ENCODE measurements around the gene HS2ST1.
A peak's percentile ranks its signal among the peaks of the same experiment; 100 is the strongest.
"Not testable (repeated sequence)": the region's sequence is repeated elsewhere in the genome, so short reads cannot be mapped to it uniquely, and the experiment has no call there.

The HS2ST1 gene

GRCh38 chr1:86914601-86914997 lies at the start of gene HS2ST1:
TSS of gene HS2ST1 (plus strand) at chr1:86914635.
- DNase-seq (ENCODE audit: low spot score) = no peak

DNA sequence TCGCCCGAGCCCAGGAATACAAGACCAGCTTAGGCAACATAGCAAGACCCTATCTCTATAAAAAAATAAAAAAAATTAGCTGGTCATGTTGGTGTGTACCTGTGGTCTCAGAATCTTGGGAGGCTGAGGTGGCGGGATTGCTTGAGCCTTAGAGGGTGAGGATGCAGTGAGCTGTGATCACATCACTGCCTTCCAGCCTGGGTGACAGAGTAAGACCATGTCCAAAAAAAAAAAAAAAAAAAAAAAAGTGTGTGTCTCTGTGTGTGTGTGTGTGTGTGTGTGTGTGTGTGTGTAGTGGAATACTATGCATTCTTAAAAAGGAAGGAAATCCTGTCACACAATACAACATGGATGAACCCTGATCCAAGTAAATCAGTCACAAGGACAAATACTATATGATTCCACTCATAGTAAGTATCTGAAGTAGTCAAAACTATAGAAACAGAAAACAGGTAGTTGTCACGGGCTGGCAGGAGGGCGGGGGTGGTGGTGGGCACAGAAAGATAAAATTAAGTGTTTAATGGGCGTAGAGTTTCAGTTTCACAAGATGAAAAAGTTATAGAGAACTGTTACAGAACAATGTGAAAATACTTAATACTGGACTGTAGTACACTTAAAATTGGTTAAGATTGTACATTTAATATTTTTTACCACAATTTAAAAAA lies 48.3 kb upstream of the HS2ST1 start:
- no peak for DNase-seq (ENCODE audit: low spot score)

- no peak for DNase-seq (ENCODE audit: low spot score)
Measured at GRCh38 chr1:86866665-86867064, 47.8 kb upstream of the HS2ST1 start.

GRCh38 chr1:86867278-86867677 lies 47.2 kb upstream of the HS2ST1 start:
- DNase-seq (ENCODE audit: low spot score) = not testable (repeated sequence)

DNA sequence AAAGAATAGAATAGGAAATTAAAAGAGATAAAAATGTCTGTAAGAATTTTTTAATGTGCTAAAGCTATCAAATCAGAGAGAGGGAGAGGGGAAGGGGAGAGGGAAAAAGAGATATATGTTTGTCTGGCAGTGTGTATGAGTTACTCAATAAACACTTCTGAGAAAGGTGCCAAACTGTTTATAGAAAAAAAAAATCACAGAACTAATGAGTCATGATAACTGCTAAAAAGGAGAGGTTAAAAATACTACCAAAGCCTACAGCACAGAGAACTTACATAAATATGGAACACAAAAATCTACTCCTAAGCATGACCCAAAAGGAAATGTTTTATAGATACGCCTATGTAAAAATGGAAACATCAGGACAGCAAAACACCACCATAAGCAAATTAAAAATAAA lies 46.0 kb upstream of the HS2ST1 start:
- no peak for DNase-seq (ENCODE audit: low spot score)

- DNase-seq (ENCODE audit: low spot score) = no peak
Measured at GRCh38 chr1:86871001-86871400, 43.4 kb upstream of the HS2ST1 start.

- DNase-seq (ENCODE audit: low spot score) = no peak
Measured at GRCh38 chr1:86872086-86872485, 42.3 kb upstream of the HS2ST1 start.

DNA sequence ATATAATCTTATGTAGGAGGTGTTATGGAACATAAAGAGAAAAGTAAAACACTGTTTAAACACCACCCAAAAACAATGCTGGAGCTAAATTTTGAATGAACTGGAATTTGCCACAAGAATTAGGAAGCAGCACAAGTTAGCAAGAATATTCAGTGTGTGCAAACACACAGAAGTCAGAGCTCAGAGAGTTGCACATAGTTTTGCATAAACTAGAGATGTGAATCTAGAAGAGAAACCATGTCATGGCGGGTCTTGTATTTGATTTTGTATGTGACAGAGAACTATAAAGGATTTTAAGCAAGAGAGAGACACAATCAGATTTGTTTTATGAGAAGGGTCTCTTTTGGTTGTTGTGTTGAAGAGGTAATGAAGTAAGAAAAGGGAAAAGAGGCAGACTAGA lies 38.7 kb upstream of the HS2ST1 start:
- no peak for DNase-seq (ENCODE audit: low spot score)

DNA sequence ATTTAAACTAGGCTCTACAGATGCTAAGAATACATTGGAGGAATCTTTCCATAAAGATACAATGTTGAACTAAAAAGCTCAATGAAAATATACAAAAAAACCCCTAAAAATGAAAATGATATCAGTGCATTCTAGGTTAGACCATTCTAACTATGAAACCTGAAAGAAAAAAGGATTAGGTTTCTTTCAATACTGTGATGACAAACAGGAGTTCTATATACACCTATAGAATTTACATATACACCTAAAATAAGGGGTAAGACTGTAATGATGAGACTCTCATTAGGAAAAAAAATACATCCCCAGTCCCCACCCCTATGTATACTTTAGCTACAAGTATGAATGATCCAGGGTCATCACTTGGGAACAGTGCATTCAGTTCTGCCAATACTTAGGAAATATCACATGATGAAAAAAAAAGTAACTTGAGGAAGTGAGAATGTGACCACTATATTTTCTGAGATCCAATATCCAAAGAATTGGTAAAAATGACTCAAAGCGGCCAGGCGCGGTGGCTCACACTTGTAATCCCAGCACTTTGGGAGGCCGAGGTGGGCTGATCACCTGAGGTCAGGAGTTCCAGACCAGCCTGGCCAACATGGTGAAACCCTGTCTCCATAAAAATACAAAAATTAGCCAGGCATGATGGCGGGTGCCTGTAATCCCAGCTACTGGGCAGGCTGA lies 26.8 kb upstream of the HS2ST1 start:
- DNase-seq (ENCODE audit: low spot score) = no peak

- no peak for DNase-seq (ENCODE audit: low spot score)
Measured at GRCh38 chr1:86888327-86888726, 26.1 kb upstream of the HS2ST1 start.

DNA sequence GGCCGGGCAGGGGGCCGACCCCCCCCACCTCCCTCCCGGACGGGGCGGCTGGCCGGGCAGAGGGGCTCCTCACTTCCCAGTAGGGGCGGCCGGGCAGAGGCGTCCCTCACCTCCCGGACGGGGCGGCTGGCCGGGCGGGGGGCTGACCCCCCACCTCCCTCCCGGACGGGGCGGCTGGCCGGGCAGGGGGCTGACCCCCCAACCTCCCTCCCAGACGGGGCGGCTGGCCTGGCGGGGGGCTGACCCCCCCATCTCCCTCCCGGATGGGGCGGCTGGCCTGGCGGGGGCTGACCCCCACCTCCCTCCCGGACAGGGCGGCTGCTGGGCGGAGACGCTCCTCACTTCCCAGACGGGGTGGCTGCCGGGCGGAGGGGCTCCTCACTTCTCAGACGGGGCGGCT lies 15.0 kb upstream of the HS2ST1 start:
- DNase-seq (ENCODE audit: low spot score) = not testable (repeated sequence)

- no peak for DNase-seq (ENCODE audit: low spot score)
Measured at GRCh38 chr1:86905875-86906274, 8.6 kb upstream of the HS2ST1 start.

- no peak for DNase-seq (ENCODE audit: low spot score)
Measured at GRCh38 chr1:86906419-86906818, 8.0 kb upstream of the HS2ST1 start.

GRCh38 chr1:86912281-86912900 lies 2.0 kb upstream of the HS2ST1 start:
- DNase-seq (ENCODE audit: low spot score) = no peak

DNA sequence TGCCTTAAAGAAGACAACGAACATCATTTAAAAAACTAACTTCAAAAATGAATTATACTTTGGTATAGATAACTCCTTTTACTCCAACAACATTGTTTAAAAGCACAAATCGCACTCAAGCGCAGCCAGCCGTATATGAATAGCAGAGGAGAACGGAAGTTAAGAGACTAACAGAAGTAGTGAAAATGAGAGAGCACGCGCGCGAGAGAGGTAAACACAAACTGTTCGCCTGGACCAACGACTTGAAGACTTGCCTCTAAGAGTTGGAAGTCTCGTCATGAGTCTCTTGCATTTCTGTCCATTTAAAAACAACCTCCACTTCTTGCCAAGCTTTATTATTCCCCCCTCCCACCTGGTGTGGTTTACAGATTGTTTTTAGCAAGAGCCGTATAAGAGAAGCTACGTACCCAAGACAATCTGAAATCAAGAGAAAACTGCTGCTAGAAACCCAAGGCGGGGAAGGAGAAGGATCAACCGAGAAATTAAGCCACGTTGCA lies 988 bp upstream of the HS2ST1 start:
- DNase-seq (ENCODE audit: low spot score) = peak; percentile 10

DNA sequence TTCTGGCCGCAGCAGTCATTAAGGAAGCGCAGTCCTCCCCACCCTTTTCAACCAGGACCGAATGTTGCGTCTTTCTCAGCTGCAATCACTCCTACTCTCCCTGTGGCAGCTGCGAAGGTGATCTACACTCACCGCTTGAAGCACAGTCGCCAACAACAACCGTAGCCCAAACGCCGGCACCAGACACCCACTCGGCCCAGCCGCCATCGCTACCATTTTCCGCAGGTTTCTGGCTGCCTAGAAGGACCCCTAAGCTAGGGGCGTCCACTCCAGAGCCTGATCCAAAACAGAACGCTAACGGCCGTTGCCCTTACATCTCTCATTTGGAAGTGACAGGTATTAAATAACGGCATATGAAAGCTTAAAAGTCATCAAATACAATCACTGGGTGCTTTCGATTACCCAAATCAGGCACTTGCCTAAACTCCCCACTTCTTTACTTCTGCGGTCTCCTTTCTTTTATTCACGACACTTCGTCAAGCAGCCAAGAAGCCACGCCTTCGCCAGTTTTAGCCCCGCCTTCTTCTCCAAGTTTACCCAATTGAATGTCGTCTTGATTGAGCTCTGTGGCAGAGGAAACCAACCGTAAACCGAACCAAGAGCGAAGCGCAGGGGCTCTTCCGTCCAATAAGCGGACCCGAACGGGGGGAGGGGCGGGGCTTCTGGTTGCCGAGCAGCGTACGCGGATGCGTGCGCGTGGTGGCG lies 387 bp upstream of the HS2ST1 start, which contains the start of gene SELENOF:
Gene SELENOF, minus strand, starts transcription at position 231 of the 705 bp plus-strand sequence. Its CDS starts 15 bp downstream, at position 216.
- peak; percentile 98 for DNase-seq (ENCODE audit: low spot score)

DNA sequence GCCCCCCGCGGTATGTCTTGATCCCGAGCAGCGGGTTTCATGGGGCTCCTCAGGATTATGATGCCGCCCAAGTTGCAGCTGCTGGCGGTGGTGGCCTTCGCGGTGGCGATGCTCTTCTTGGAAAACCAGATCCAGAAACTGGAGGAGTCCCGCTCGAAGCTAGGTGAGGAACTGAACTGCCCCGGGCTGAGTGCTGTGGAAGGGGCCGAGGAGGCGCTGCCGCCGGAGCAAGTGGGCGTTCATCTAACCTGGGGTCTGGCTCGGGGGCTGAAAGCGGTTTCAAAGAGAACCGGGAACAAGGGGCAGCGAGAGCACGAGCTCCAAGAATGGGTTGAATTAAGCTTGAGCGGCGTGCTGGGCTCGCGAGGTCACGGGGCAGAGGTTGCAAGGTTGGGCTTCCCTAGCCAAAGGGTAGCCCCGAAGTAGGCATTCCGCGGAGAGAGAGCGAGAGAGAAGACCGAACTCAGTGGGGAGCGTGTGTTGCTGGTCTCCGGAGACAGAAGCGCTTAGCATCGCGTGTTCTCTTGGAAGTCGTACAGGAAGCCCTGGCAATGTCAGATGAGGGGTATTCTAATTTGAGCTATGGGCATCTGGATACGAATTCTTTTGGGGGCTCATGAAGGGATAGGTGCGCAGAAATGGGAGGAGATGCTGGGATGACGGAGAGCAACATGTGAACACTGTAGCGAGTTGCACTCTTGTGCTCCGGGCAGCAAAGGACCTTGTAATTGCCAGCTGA lies 732 bp downstream of the HS2ST1 start:
- peak; percentile 55 for DNase-seq (ENCODE audit: low spot score)

DNA sequence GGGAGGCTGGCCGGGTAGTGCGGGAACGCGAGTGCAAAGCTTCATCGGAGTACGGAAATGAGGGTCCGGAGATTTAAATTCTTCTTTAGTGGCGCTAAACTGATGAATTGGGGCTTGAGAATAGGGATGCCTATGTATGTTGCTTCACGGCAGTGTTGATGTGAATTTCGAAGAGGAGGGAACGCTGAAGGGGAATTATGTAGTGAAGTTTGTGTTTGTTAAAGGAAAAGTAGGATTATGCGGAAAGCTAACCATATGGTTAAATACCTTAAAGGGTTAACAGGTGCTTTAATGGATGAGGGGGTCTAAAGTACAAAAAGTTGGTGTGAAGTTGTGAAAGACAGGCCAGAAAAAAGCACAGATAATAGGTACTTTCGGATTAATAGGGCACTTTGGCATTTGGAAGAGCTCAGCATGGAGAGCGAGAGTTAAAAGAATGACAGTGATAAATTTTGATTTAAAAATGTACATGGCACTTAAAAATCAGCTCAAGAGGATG lies 1.4 kb downstream of the HS2ST1 start:
- DNase-seq (ENCODE audit: low spot score) = no peak

DNA sequence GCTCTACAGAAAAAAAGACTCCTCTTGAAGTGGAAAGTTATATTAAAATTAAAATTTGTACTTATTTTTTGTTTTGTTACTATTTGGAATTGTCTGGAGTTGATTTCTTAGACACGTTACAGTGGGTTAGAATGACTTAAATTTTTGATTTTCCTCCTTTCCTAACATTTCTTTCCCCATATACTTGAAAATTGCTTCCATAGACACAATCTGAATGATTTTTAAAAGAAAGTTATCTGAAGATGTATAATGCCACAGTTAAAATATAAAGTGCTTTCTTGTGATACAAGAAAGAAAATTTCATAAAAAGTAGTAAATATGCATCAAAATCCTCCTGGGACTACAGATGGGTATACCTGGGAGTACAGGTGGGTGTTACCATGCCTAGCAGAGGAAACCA lies 2.3 kb downstream of the HS2ST1 start:
- DNase-seq (ENCODE audit: low spot score) = no peak

DNA sequence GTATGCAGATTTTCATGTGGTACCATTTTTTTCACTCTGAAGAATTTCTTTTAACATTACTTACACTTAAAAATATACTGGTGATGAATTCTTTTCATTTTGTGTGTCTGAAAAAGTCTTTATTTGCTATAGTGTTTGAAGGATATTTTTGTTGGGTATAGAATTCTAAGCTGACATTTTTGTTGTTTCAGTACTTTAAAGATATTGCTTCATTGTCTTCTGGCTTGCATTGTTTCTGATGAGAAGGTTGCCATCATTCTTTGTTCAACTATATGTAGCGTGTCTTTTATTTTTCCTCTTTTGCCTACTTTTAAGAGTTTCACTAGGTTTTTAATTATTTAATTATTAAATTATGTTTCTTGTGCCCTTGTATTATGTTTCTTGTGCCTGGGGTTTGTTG lies 8.0 kb downstream of the HS2ST1 start:
- no peak for DNase-seq (ENCODE audit: low spot score)

DNA sequence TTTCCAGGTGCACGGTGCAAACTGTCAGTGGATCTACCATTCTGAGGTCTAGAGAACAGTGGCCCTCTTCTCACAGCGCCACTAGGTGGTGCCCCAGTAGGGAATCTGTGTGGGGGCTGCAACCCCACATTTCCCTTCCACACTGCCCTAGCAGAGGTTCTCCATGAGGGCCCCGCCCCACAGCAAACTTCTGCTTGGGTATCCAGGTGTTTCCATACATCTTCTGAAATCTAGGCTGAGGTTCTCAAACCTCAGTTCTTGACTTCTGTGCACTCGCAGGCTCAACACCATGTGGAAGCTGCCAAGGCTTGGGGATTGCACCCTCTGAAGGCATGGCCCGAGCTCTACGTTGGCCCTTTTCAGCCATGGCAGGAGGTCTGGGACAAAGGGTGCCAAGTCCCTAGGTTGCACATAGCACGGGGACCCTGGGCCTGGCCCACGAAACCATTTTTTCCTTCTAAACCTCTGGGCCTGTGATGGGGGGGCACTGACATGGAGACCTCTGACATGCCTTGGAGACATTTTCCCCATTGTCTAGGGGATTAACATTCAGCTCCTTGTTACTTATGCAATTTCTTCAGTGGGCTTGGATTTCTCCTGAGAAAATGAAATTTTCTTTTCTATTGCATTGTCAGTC lies 10.0 kb downstream of the HS2ST1 start:
- DNase-seq (ENCODE audit: low spot score) = no peak
